Amniotic epithelial cell (primary cell): Measurements from ENCODE around the gene TMPRSS3.

Source experiments
- DNase-seq: peaks from one replicate; pipeline ENCODE4 v3.0.0-alpha.2; 2010; ENCODE audit warnings: low read depth

TMPRSS3 gene

DNA sequence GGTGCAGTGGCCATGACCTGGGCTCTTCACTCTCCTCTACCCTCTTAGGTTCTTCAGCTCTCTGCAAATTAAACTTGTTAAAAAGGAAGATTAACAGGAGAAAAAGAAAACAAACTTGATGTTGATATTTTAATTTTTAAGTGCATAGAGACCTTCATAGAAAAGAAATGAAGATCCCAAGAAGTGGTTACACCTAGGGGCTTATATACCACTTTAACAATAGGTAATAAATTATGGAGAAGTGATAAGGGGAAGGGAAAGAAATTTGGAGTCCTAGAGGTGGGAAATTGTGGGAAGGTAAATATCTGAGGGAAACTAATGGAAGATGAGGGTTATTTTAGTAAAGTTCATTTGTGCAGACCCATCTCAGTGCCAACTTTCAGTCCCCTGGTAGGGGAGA lies 64.2 kb downstream of the TMPRSS3 start:
- no peak for DNase-seq

DNA sequence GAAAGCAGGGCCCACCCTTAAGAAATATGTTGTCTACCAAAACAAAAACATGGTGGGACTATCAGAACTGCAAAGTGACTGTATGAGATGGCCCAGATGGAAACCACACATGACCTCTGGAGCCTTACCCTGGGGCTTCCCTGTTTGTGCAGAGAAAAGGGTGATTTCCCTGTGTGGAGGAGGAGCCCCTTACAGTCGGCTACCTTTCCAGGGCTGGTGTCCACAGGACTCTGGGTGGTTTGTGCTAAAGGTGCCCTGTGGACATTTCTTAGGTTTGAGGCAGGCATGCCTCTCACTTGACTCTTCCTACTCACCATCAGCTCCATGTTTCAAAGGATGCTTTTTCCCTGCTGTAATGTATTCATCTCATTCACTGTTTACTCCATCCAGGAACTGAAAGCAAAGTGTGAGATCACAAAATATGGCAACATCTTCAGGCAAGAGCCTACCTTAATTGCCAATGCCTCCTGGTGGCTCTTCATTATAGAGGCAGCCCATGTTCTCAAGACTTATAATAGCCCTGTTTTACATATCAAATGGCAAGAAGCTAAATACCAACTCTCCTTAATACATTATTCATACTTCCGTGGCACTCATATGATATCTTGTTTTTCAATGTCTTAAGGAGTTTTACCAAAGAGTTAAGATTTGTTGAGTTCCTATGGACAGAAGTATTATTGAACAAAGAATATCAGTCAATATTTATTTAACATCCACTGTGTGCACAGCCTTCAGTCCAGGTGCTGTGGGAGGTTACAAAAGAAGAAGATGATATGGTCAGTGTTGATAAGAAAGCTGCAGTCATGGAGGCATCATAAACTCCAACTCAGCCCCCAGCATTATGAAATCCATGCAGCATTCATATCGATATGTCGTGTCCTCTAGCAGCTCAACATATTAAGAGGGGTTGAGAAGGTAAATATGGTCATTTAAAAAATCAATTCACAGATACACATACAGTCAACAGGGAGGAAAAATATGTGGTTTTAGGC lies 65.2 kb downstream of the TMPRSS3 start:
- DNase-seq: no peak

DNA sequence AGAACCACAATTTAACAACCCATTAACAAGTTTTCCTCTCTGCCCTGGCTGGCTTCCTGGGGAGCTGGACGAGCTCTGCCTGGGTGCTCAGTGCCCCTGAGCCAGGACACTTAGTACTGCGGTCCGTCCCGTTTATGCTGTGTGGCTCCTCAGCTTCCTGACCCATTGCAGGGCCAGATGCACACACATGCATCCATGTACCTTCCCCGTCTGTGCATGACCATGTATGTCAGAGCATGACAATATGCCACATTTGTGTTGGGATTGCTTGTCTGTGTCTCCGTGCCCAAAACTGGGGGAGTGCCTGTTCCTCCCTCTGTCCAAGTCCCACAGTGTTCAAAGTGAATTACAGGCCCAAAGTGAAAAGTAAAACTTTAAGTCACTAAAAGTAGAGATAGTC lies 71.0 kb downstream of the TMPRSS3 start:
- DNase-seq: no peak
